Activated T-cell treated with anti-CD3 and anti-CD28 coated beads, Interleukin-2, amount 50 U/mL, for 24 hours (primary cell): ENCODE data around the gene MYL10.

Source experiments
- DNase-seq: peaks from one replicate; pipeline ENCODE4 v3.0.0-alpha.2; 2020
- H3K27ac Mint-ChIP-seq: 2 replicates; pipeline ENCODE4 v1.8.0; 2020; ENCODE audit warnings: mild to moderate bottlenecking, mixed read lengths
- H3K27me3 Mint-ChIP-seq: 2 replicates; pipeline ENCODE4 v1.8.0; 2020; ENCODE audit warnings: mixed read lengths
- H3K36me3 Mint-ChIP-seq: 2 replicates; pipeline ENCODE4 v1.8.0; 2020; ENCODE audit warnings: low read depth, mixed read lengths
- H3K4me1 Mint-ChIP-seq: 2 replicates; pipeline ENCODE4 v1.8.0; 2020; ENCODE audit warnings: low read depth, mixed read lengths
- H3K4me3 Mint-ChIP-seq: 2 replicates; pipeline ENCODE4 v1.8.0; 2020; ENCODE audit warnings: mild to moderate bottlenecking, moderate library complexity, mixed read lengths
- H3K9me3 Mint-ChIP-seq: 2 replicates; pipeline ENCODE4 v1.8.0; 2020; ENCODE audit warnings: mixed read lengths

The MYL10 gene

GRCh38 chr7:101564778-101565211, 64.3 kb downstream of the MYL10 start:
- Mint-ChIP-seq H3K4me3 (no peak overlapping the region), H3K27ac (no peak overlapping the region), H3K4me1 (no peaks in the 10 kb centered on the region), H3K27me3 (peaks cover 14% of the 10 kb centered on the region), H3K9me3 (peaks cover 5% of the 10 kb centered on the region), H3K36me3 (no peaks in the 10 kb centered on the region)
- no peak for DNase-seq

DNA sequence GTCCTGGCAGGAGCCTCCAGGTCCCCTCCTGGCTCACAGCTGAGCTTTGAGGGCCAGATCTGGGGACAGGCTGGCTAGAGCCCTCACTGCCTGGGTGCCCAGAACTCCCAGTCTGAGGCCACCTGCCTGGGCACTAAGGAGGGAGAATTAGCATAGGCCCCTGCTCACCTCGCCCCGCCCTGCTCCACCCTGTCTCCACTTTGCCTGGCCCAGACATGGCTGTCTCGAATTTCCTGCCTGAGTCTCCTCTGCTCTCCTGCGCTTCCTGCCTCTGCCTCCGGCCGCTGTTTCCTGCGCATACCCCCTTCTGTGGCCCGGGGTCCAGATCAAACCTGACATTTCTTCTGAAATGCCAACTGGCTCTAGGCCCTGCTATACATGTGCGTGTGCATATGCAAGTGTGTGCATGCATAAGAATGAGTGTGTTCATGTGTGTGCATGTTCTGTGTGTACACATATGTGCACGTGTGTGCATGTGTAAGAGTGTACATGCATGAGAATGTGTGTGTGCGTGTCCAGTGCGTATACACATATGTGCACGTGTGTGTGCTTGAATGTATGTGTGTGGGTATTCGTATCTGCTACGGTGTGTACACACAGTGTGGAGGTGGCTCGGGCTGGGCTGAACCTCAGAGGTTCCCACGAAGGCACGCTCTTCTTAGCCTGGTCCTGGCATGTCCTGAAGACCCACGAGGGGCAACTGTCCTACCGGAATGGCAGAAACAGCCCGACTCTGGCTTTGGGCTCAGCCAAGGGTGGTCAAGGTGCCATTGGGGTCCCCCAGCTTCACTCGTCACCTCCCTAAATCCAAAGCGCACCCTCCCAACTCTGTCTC, 64.9 kb downstream of the MYL10 start:
- Mint-ChIP-seq H3K27ac (no peak overlapping the region), H3K36me3 (no peaks in the 10 kb centered on the region), H3K27me3 (peaks cover 11% of the 10 kb centered on the region), H3K4me1 (no peaks in the 10 kb centered on the region), H3K4me3 (no peak overlapping the region), H3K9me3 (peaks cover 3% of the 10 kb centered on the region)
- no peak for DNase-seq
